Testis (tissue), 3 donors: ENCODE results near the gene SPRED3. TPM values are rescaled to one million over a fixed set of nuclear protein-coding genes. Genes with fewer than 3 reads are reported as not detected.
"Not testable (repeated sequence)": the region's sequence is repeated elsewhere in the genome, so short reads cannot be mapped to it uniquely, and the experiment has no call there.

Experiments used
- DNase-seq: peaks from one replicate; pipeline ENCODE4 v3.0.0-alpha.2; 2019
- H3K27ac ChIP-seq, 2 donors: fragments of 200-600 bp; sonication (generic); one replicate each; pipeline ENCODE4 v1.5.1; 2019
- H3K27me3 ChIP-seq: fragments of 200-600 bp; sonication (generic); one replicate; pipeline ENCODE4 v1.5.1; 2019
- H3K36me3 ChIP-seq: fragments of 200-600 bp; sonication (generic); one replicate; pipeline ENCODE4 v1.5.1; 2017; ENCODE audit warnings: low read depth; ENCODE audit errors: missing control alignments
- H3K4me1 ChIP-seq: fragments of 200-600 bp; sonication (generic); one replicate; pipeline ENCODE4 v1.5.1; 2019
- H3K4me3 ChIP-seq, 2 donors: fragments of 200-600 bp; sonication (generic); one replicate each; pipeline ENCODE4 v1.5.1; 2017 to 2019
- H3K9me3 ChIP-seq: fragments of 200-600 bp; sonication (generic); one replicate; pipeline ENCODE4 v1.5.1; 2017
- CTCF ChIP-seq, 3 experiments: fragments of 450-650 bp in 2 of 3; fragments of 200-600 bp in 1 of 3; sonication (generic) in 1 of 3; IDR thresholded peaks; one replicate each; pipeline ENCODE4 v1.5.1; 2016 to 2019; ENCODE audit warnings: antibody characterized with exemption in 3 of 3, mild to moderate bottlenecking in 2 of 3, moderate library complexity in 1 of 3
- POLR2A ChIP-seq: fragments of 450-650 bp; IDR thresholded peaks from one replicate; pipeline ENCODE4 v1.6.1; 2017; ENCODE audit warnings: antibody characterized with exemption, mild to moderate bottlenecking, moderate library complexity
- WGBS, 2 donors: methylation state at CpG; one replicate each; pipeline ENCODE4 v1.1.5; 2018; 5-methylcytosine and 5-hydroxymethylcytosine counted together
- intact Hi-C: fragments of 100-400 bp; cut with DNase I; formaldehyde crosslinking; loops from one replicate; pipeline ENCODE4 v1.15.1; 2023; ENCODE audit warnings: low total_unique reads
- polyA plus RNA-seq: library from polyadenylated mRNA; stranded (reverse); fragments of 350-450 nt; fragmentation: Illumina TruSeq; extraction: RNeasy Lipid Tissue Mini Kit (QIAGEN cat#74804); gene quantifications from one replicate; pipeline ENCODE4 v1.2.3, GENCODE V29; 2014; ENCODE audit warnings: low read depth, low replicate concordance; ENCODE audit not compliant: insufficient read depth
- total RNA-seq, 2 donors: library from RNA; depleted of rRNA; stranded (reverse); fragments of >200 nt; gene quantifications; one replicate each; pipeline ENCODE4 v1.2.3, GENCODE V29; 2016

SPRED3 gene
- total and polyA plus RNA-seq, 3 donors from 2014 or later: 1.7 to 2.6 (median 2.2) TPM

GRCh38 chr19:38404858-38405257 lies 16.4 kb downstream of the SPRED3 start:
- H3K4me1 ChIP-seq: no peaks in the 10 kb centered on the region
- 86 to 100% methylated on average over 3 to 6 of the region's 6 CpGs for WGBS, 2 donors
- H3K9me3 ChIP-seq: no peaks in the 10 kb centered on the region
- H3K36me3 ChIP-seq: no peaks in the 10 kb centered on the region
- DNase-seq: no peak
- intact Hi-C loops: loop anchor here (10.0 kb wide), 1 partner anchor 210 kb away; the partner anchor contains the start of genes EIF3K and MAP4K1
- TF ChIP-seq POLR2A (no peak), CTCF (IDR thresholded peaks at IDR 0.05) (no peak)
- H3K27me3 ChIP-seq: no peaks in the 10 kb centered on the region
- H3K4me3 ChIP-seq: no peak overlapping the region
- H3K27ac ChIP-seq: no peak overlapping the region

- WGBS, 2 donors: 61 to 79% methylated on average over 3 to 8 of the region's 8 CpGs
- H3K9me3 ChIP-seq: no peaks in the 10 kb centered on the region
- H3K36me3 ChIP-seq: no peaks in the 10 kb centered on the region
- TF ChIP-seq CTCF (IDR thresholded peaks at IDR 0.05) (no peak), POLR2A (no peak)
- intact Hi-C loops: loop anchor here (10.0 kb wide), 1 partner anchor 210 kb away; the partner anchor contains the start of genes EIF3K and MAP4K1
- H3K27me3 ChIP-seq: no peaks in the 10 kb centered on the region
- no peak overlapping the region for H3K27ac ChIP-seq
- H3K4me1 ChIP-seq: no peaks in the 10 kb centered on the region
- no peak overlapping the region for H3K4me3 ChIP-seq
- DNase-seq: no peak
These were observed 16.8 kb downstream of the SPRED3 start for GRCh38 chr19:38405276-38405675.

GRCh38 chr19:38409631-38410133 lies 21.2 kb downstream of the SPRED3 start:
- Histone ChIP-seq H3K27ac (no peak overlapping the region), H3K27me3 (no peaks in the 10 kb centered on the region), H3K4me1 (no peaks in the 10 kb centered on the region), H3K36me3 (no peaks in the 10 kb centered on the region), H3K9me3 (no peaks in the 10 kb centered on the region), H3K4me3 (no peak overlapping the region)
- no peak for TF ChIP-seq CTCF (IDR thresholded peaks at IDR 0.05)
- intact Hi-C loops: loop anchor here (10.0 kb wide), 1 partner anchor 205 kb away; the partner anchor contains the start of genes EIF3K and MAP4K1
- DNase-seq: no peak
- 59 to 67% methylated on average over 7 of the region's 7 CpGs for WGBS, 2 donors

GRCh38 chr19:38410407-38410806 lies 21.9 kb downstream of the SPRED3 start:
- H3K9me3 ChIP-seq, H3K36me3 ChIP-seq, DNase-seq, H3K4me3 ChIP-seq, H3K4me1 ChIP-seq, intact Hi-C loops, H3K27me3 ChIP-seq, H3K27ac ChIP-seq: not testable (repeated sequence)
- WGBS, 2 donors: 55 to 60% methylated on average over 6 of the region's 6 CpGs

GRCh38 chr19:38411041-38411712 lies 22.7 kb downstream of the SPRED3 start:
- WGBS, 2 donors: 54 to 64% methylated on average over 6 to 13 of the region's 13 CpGs
- intact Hi-C loops: no loop called here
- no peaks in the 10 kb centered on the region for H3K27me3 ChIP-seq

GRCh38 chr19:38411898-38412297 lies 23.4 kb downstream of the SPRED3 start:
- H3K9me3 ChIP-seq, H3K4me3 ChIP-seq, H3K27me3 ChIP-seq, H3K36me3 ChIP-seq, H3K27ac ChIP-seq, intact Hi-C loops, H3K4me1 ChIP-seq, DNase-seq: not testable (repeated sequence)
- WGBS, 2 donors: 92 to 94% methylated on average over 5 of the region's 5 CpGs

More at GRCh38 chr19:38411041-38411712, 22.7 kb downstream of the SPRED3 start:
- H3K9me3 ChIP-seq: no peaks in the 10 kb centered on the region
- TF ChIP-seq POLR2A: no peak
- TF ChIP-seq CTCF (IDR thresholded peaks at IDR 0.05): no peak
- H3K4me1 ChIP-seq: no peaks in the 10 kb centered on the region
- H3K27ac ChIP-seq: no peak overlapping the region
- no peak for DNase-seq
- no peaks in the 10 kb centered on the region for H3K36me3 ChIP-seq
- no peak overlapping the region for H3K4me3 ChIP-seq
